ENCODE data around the gene CCDC8. TPM values are rescaled to one million over a fixed set of nuclear protein-coding genes. Genes with fewer than 3 reads are reported as not detected.

Gene CCDC8
- total RNA-seq, 1 experiment from 2014 or later = 27.5 TPM

DNA sequence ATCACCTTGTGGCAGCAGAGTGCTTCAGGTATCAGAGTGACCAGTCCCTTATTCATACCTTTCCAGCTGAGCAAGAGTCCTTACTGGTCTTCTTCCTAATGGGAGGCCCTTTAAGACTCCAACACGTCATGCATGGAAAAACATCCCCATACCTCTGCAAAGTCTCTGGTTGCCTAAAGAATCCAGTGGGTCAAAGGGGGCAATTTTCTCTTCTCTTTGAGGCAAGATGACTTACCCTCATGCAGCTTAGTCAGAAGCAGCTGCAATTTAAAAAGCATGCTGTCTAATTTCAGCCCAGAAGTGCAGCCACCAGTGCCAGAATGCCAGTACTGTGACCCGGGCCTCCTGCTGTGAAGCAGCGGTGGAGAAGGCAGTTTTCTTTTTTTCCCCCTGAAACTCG lies 47.8 kb downstream of the CCDC8 start:
- H3K4me3 Mint-ChIP-seq = no peak overlapping the region
- H3K4me2 ChIP-seq (ENCODE audit: insufficient read depth, insufficient read length, low read length) = no peak overlapping the region
- no peak overlapping the region for H3T11ph ChIP-seq (ENCODE audit: low read length)
- no peaks in the 10 kb centered on the region for H3K27me3 Mint-ChIP-seq (ENCODE audit: low read depth)
- H3K23ac ChIP-seq (ENCODE audit: insufficient read length, low read depth, low read length) = no peak overlapping the region
- peaks cover 7% of the 10 kb centered on the region in 2 experiments; a peak in 3 of 4 replicates for H3K4me1 Mint-ChIP-seq
- H3K23me2 ChIP-seq (ENCODE audit: insufficient read length, low read depth, low read length, poor library complexity, severe bottlenecking) = no peaks in the 10 kb centered on the region
- H2BK20ac ChIP-seq (ENCODE audit: low read depth, low read length, poor library complexity, severe bottlenecking) = no peak overlapping the region
- peaks cover 5% of the 10 kb centered on the region for H3K79me1 ChIP-seq (ENCODE audit: insufficient read depth, low read depth, low read length, poor library complexity, severe bottlenecking)
- H2BK15ac ChIP-seq (ENCODE audit: low read depth, low read length) = no peak overlapping the region
- H3K27me3 ChIP-seq (ENCODE audit: insufficient read depth, low read length) = no peaks in the 10 kb centered on the region
- no peak overlapping the region for H2BK12ac ChIP-seq (ENCODE audit: insufficient read length, low read depth, low read length)
- no peaks in the 10 kb centered on the region for H4K20me1 ChIP-seq (ENCODE audit: control insufficient read depth, insufficient read depth, insufficient read length)
- H3K9me3 Mint-ChIP-seq = no peaks in the 10 kb centered on the region
- no peak overlapping the region for H4K91ac ChIP-seq (ENCODE audit: insufficient read length, low read depth, low read length)
- H2AK5ac ChIP-seq (ENCODE audit: insufficient read length, low read length) = no peak overlapping the region
- H2BK120ac ChIP-seq (ENCODE audit: low read depth, low read length, poor library complexity, severe bottlenecking) = no peak overlapping the region
- no peak for TF ChIP-seq CTCF (conservative IDR thresholded peaks at IDR 0.05)
- peaks cover 17 to 42% (median 39%) of the 10 kb centered on the region in 3 experiments; a peak in 6 of 7 replicates for H3K36me3 Mint-ChIP-seq (ENCODE audit: insufficient read depth in 1 of 3, low read depth in 3 of 3)
- H3K9me3 ChIP-seq (ENCODE audit: control insufficient read depth, low read depth, low read length) = no peaks in the 10 kb centered on the region
- no peak overlapping the region for H2BK5ac ChIP-seq (ENCODE audit: insufficient read length, low read length)
- H3K27ac ChIP-seq (ENCODE audit: insufficient read length, low read depth, low read length) = no peak overlapping the region
- H3K27ac Mint-ChIP-seq = peak overlapping the region in 2 of 3 experiments; percentile 15 to 70; a peak in 2 of 7 replicates
- no peak for DNase-seq
- no peak overlapping the region for H3K56ac ChIP-seq (ENCODE audit: insufficient read length, low read depth, low read length)
- H3K18ac ChIP-seq (ENCODE audit: insufficient read length, low read depth, low read length) = no peak overlapping the region
- no peak overlapping the region for H4K5ac ChIP-seq (ENCODE audit: insufficient read length, low read depth, low read length)
- no CpG with 5 or more reads among the region's 4 CpGs for WGBS (ENCODE audit: extremely low coverage, insufficient read length, low lambda C conversion rate)
- no peak overlapping the region for H3K4ac ChIP-seq (ENCODE audit: low read depth, low read length)
- no peaks in the 10 kb centered on the region for H3K79me2 ChIP-seq (ENCODE audit: insufficient read depth, low read length)
- no peak overlapping the region for H3K14ac ChIP-seq (ENCODE audit: insufficient read depth, low read length)
- no peak overlapping the region for H3K9ac ChIP-seq (ENCODE audit: extremely low read depth, insufficient read length, low read length)
- H2AFZ ChIP-seq (ENCODE audit: low read length) = no peak overlapping the region
- no peaks in the 10 kb centered on the region for H3K4me1 ChIP-seq (ENCODE audit: insufficient read depth, low read length)
- H4K8ac ChIP-seq (replicated peaks; ENCODE audit: insufficient read length, low read depth, low read length) = no peak overlapping the region
